ENCODE results near the gene GSC2.

DNA sequence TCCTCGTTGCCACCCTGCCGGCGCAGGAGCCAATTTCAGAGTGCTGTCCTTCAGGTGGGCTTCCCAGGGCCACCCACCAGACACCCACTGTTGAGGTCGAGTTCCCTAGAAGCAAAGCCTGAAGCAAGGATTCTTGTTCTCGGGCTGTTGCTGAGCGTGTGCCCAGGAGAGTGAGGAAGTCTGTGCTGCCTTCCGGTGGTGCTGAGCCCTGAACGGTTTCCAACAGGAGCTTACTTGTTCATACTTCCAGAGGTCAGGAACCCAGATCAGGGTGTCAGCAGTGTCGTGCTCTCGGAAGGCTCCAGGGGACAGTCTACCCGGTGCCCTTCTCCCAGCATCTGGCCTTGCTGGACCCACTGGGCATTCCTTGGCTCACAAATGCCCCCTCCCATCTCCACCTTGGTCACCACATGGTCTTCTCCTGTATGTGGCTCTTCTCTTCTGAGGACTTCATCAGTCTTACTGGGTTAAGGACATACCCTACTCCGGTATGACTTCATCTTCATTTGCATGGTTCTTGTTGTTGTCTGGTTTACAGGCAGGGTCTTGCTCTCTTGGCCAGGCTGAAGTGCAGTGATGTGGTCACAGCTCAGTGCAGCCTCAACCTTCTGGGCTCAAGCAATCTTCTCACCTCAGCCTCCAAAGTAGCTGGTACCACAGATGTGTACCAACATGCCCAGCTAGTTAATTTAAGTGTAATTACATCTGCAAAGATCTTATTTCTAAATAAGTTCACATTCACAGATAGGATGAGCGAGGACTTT, 17.2 kb upstream of the GSC2 start:
- TF ChIP-seq POLR2A (IDR thresholded peaks at IDR 0.05; ENCODE audit: low read depth, low read length): no peak
- no peak for TF ChIP-seq CTCF (conservative IDR thresholded peaks at IDR 0.05; ENCODE audit: low read depth, low read length)
- TF ChIP-seq BHLHE40 (IDR thresholded peaks at IDR 0.05; ENCODE audit: low read depth, low read length): no peak
- TF ChIP-seq RCOR1 (IDR thresholded peaks at IDR 0.05; ENCODE audit: insufficient replicate concordance, low read length): no peak
- no peak for TF ChIP-seq SMC3 (IDR thresholded peaks at IDR 0.05; ENCODE audit: low read depth, low read length)
- no peak for TF ChIP-seq MAFK (IDR thresholded peaks at IDR 0.05; ENCODE audit: low read depth, low read length)
- no peak for TF ChIP-seq CEBPB (IDR thresholded peaks at IDR 0.05; ENCODE audit: low read depth, low read length)
- TF ChIP-seq, protein P1, sequence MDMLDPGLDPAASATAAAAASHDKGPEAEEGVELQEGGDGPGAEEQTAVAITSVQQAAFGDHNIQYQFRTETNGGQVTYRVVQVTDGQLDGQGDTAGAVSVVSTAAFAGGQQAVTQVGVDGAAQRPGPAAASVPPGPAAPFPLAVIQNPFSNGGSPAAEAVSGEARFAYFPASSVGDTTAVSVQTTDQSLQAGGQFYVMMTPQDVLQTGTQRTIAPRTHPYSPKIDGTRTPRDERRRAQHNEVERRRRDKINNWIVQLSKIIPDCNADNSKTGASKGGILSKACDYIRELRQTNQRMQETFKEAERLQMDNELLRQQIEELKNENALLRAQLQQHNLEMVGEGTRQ (IDR thresholded peaks at IDR 0.05; ENCODE audit: low read depth, low read length): no peak
- no peak for TF ChIP-seq RFX5 (IDR thresholded peaks at IDR 0.05; ENCODE audit: low read depth, low read length)
- TF ChIP-seq MXI1 (IDR thresholded peaks at IDR 0.05; ENCODE audit: borderline replicate concordance, low read depth, low read length): no peak

All from IMR-90 (cell line).